SK-N-MC (cell line): Measurements from ENCODE around the gene ESPN.
"Not testable (repeated sequence)": the region's sequence is repeated elsewhere in the genome, so short reads cannot be mapped to it uniquely, and the experiment has no call there.

Experiments
- DNase-seq: peaks from one replicate; pipeline ENCODE4 v3.0.0-alpha.2; 2011; ENCODE audit warnings: low read depth, low spot score
- H3K27ac ChIP-seq: fragments of 200-600 bp; sonication (generic); 2 replicates; pipeline ENCODE4 v1.5.1; 2016; ENCODE audit warnings: mixed run types
- H3K36me3 ChIP-seq: fragments of 200-600 bp; sonication (generic); 2 replicates; pipeline ENCODE4 v1.6.1; 2017; ENCODE audit warnings: antibody characterized with exemption, low read length, mixed read lengths; ENCODE audit not compliant: insufficient read depth
- H3K4me3 ChIP-seq: fragments of 200-600 bp; sonication (generic); 2 replicates; pipeline ENCODE4 v1.5.1; 2016
- H3K9ac ChIP-seq: fragments of 200-600 bp; sonication (generic); 2 replicates; pipeline ENCODE4 v1.8.0; 2017; ENCODE audit warnings: mixed run types, mixed read lengths; ENCODE audit not compliant: insufficient read length
- H3K9me3 ChIP-seq: fragments of 200-600 bp; sonication (generic); 2 replicates; pipeline ENCODE4 v1.6.1; 2017; ENCODE audit warnings: low read depth, mild to moderate bottlenecking, antibody characterized with exemption, low read length, moderate library complexity, mixed read lengths
- EZH2 ChIP-seq: fragments of 200-600 bp; sonication (generic); IDR thresholded peaks from one replicate; pipeline ENCODE4 v1.6.1; 2017; ENCODE audit warnings: antibody characterized with exemption
- FOXP2 ChIP-seq: optimal IDR thresholded peaks from 2 replicates; pipeline ENCODE3; 2011; ENCODE audit warnings: mild to moderate bottlenecking, moderate library complexity; ENCODE audit not compliant: insufficient read depth; ENCODE audit errors: extremely low read length, control extremely low read depth
- POLR2AphosphoS5 ChIP-seq: IDR thresholded peaks from 2 replicates; pipeline ENCODE4 v1.6.1; 2012; ENCODE audit warnings: mild to moderate bottlenecking, low read depth, low read length, borderline replicate concordance

ESPN gene

DNA sequence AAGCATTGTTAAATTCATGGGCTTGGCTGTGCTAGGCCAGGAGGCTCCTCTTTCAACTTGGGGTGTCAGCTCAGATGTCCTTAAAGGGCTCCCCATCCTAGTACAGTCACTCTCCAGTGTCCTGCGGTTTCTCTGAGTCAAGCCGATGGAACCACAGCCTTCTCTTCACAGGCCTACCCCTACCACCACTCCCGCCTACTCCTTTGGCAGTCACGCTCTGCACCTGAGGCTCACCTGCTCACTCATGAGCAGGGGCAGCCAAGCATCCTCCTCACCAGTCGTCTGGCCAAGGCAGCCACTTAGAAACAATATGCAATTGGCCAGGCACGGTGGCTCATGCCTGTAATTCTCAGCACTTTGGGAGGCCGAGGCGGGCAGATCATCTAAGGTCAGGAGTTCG, 34.6 kb upstream of the ESPN start:
- Histone ChIP-seq H3K9me3 (no peaks in the 10 kb centered on the region), H3K4me3 (no peak overlapping the region), H3K9ac (no peak overlapping the region), H3K27ac (no peak overlapping the region), H3K36me3 (no peaks in the 10 kb centered on the region)
- no peak for DNase-seq
- TF ChIP-seq POLR2AphosphoS5, result no peak
- no peak for TF ChIP-seq EZH2
- no peak for TF ChIP-seq FOXP2

DNA sequence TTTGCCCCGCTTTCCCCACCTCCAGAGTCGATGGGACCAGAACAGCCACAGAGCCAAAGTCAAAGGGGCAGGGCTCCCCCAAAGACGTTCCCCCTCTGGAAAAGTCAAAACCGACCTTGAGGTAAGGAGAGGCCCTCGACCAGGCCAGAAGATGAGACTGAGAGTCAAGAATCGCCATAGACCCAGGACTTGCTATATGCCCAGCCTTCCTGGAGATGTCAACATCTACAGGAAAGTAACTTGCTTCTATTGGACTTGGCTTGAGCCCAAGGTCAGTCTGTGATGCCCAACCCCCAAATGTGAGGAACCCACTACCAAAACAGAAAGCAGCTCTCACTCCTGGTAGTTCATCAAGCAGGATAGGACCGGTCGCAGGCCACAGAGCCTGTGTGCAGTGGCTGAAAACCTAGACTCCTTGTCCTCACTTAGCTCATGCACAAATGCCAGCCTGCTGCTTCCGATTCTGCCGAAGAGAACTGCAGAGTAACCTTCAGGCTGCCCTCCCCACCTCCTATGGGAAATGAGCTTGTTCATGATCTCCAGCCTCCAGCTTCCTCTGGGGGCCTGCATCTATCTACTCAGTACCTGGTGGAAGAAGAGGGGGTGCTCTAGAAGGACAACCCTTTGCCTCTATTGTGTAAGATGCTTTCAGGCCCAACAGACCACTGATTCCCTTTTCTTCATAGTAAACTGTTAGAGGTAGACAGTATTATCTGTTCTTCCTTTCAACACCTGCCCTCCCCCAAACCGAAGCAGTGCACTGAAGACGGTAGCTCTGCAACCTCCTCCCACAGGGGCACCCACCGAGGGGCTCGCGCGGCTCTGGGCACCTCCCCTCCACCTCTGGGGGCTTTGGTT, 32.4 kb upstream of the ESPN start:
- peak overlapping the region; percentile 79 for H3K9ac ChIP-seq
- no peaks in the 10 kb centered on the region for H3K36me3 ChIP-seq
- no peaks in the 10 kb centered on the region for H3K9me3 ChIP-seq
- no peak for DNase-seq
- peak overlapping the region; percentile 88 for H3K4me3 ChIP-seq
- no peak overlapping the region for H3K27ac ChIP-seq
- TF ChIP-seq POLR2AphosphoS5, result no peak
- TF ChIP-seq EZH2, result no peak
- no peak for TF ChIP-seq FOXP2

DNA sequence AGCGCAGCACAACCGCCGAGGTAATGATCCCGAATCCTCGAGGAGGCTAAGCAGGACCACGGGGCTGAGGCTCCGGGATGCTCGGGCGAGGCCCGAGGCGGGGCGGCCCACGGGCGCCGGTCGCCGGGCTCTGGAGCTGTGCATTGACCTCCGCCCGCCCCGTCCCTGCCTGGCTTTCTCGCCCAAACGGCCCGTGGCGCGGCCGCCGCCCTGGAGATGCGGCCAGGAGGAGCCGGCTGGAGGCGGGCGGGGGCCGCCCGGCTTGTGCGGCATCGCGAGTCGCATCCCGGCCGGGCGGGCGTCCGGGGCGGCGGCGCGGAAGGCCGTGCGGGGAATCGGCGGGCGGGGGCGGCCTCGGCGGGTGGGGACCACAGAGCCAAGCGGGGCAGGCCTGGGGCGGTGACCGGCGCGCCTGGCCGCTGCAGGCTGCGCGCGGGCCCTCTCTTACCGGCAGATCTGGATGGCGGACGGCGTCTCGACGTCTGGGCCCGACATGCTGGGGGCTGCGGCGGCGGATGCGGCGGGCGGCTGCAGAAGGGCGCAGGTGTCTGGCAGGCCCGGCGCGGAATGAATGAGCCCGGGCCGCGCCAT, 31.7 kb upstream of the ESPN start:
- Histone ChIP-seq H3K27ac (no peak overlapping the region), H3K4me3 (peak overlapping the region; percentile 88), H3K36me3 (no peaks in the 10 kb centered on the region), H3K9ac (peak overlapping the region; percentile 79), H3K9me3 (no peaks in the 10 kb centered on the region)
- DNase-seq, result no peak
- TF ChIP-seq POLR2AphosphoS5, result peak; percentile 53; the same call in 1 of the 2 replicates
- TF ChIP-seq EZH2, result no peak

DNA sequence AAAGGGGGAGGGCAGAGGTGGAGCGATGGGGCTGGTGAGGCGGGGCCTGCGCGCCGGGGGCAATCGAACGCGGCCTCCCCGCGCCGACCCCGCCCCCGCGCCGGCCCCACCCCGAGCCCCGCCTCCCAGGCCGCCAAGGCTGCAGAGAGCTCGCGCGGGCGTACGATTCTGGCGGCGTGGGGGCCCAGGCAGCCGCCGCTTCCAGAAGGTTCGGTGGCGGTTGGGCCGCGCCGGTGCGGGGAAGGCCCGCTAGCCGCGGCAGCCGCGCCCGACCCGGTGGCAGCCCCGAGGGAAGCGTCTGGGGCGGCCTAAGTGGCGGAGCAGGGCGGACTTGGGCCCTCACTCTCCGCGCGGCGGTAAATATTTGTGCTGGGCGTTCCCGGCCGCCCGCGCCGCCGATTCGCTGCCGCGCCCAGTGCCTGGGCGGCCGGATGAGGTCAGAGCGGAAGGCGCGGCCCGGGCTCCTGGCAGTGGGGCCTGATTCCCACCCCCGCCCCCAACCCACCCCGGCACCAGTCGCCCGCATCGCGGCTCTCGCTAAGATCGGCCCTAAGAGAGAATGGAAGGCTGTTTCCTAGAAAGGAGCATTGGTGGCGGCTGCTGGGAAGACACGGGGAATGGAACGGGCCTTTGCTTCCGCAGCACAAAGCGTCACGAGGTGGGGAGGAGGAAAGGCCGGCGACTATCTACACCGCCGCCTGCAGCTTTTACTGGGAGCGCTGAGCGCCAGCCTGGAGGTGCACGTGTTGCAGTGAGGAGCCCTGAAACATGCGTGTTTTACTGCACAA, 31.0 kb upstream of the ESPN start, which contains the start of gene ACOT7:
ACOT7 (minus strand) TSS at position 368 of the 788 bp plus-strand sequence. CDS start 368 bp downstream, outside the sequence.
- no peak for DNase-seq
- Histone ChIP-seq H3K9ac (peak within 1 kb of the TSS; percentile 79), H3K36me3 (no peaks in the 10 kb centered on the region), H3K27ac (peak within 1 kb of the TSS; percentile 74; the same call in 1 of the 2 replicates), H3K4me3 (peak within 1 kb of the TSS; percentile 88), H3K9me3 (no peaks in the 10 kb centered on the region)
- peak; percentile 57; the same call in 1 of the 2 replicates for TF ChIP-seq POLR2AphosphoS5
- TF ChIP-seq EZH2, result no peak
- TF ChIP-seq FOXP2, result no peak

DNA sequence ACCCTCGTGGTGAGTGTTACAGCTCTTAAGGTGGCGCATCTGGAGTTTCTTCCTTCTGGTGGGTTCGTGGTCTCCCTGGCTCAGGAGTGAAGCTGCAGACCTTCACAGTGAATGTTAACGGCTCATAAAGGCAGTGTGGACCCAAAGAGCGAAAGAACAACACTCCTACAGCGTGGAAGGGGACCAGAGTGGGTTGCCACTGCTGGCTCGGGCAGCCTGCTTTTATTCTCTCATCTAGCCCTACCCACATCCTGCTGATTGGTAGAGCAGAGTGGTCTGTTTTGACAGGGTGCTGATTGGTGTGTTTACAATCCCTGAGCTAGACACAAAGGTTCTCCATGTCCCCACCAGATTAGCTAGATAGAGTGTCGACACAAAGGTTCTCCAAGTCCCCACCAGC, 29.4 kb upstream of the ESPN start:
- not testable (repeated sequence) for H3K4me3 ChIP-seq, DNase-seq, H3K9ac ChIP-seq, H3K9me3 ChIP-seq, H3K36me3 ChIP-seq, H3K27ac ChIP-seq

DNA sequence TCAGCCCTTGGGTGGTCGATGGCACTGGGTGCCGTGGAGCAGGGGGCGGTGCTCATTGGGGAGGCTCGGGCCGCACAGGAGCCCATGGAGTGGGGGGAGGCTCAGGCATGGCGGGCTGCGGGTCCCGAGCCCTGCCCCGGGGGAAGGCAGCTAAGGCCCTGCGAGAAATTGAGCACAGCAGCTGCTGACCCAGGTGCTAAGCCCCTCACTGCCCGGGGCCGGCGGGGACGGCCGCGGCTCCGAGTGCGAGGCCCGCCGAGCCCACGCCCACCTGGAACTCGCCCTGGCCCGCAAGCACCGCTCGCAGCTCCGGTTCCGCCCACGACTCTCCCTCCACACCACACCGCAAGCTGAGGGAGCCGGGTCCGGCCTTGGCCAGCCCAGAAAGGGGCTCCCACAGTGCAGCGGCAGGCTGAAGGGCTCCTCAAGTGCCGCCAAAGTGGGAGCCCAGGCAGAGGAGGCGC, 28.8 kb upstream of the ESPN start:
- H3K36me3 ChIP-seq, H3K9me3 ChIP-seq, H3K4me3 ChIP-seq, H3K27ac ChIP-seq, DNase-seq, H3K9ac ChIP-seq: not testable (repeated sequence)

DNA sequence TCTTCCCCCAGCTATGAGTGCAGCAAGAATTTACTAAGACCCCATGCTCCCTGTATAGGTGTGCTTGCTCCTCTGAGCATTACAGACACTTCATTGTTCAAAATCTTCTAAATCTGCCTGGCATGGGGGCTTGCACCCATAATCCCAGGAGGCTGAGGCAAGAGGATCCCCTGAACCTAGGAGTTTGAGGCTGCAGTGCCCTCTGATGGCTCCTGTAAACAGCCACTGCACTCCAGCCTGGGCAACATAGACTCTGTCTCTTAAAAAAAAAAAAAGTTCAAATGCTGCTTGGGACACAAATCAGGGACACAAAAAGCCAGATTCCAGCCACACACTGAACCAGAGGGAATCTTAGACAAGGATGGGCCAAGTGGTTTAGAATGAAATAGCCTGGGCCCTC, 27.6 kb upstream of the ESPN start:
- no peak for DNase-seq
- H3K9ac ChIP-seq, result no peak overlapping the region
- no peak for TF ChIP-seq FOXP2
- H3K27ac ChIP-seq, result no peak overlapping the region
- no peaks in the 10 kb centered on the region for H3K36me3 ChIP-seq
- H3K9me3 ChIP-seq, result no peaks in the 10 kb centered on the region
- H3K4me3 ChIP-seq, result no peak overlapping the region

DNA sequence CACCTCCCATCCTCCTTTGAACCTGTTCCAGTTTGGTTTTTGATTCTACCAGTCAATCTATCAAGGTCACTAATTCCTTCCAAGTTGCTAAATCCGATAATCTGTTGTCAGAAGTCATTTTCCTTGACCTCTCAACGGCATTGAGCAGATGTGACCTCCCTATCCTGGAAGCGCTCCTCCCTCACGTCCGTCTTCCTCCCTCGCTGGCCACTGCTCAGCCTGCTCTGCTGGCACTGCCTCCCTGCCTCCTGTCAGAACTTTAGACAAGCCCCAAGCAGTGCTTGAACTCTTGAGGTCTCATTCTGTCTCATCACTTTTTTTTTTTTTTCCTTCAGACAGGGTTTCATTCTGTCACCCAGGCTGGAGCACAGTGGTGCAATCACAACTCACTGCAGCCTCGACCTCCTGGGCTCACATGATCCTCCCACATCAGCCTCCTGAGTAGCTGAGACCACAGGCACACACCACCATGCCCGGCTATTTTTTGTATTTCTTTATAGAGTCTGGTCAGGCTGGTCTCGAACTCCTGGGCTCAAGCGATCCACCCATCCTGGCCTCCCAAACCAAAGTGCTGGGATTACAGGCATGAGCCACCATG, 26.6 kb upstream of the ESPN start:
- H3K9me3 ChIP-seq, result no peaks in the 10 kb centered on the region
- H3K4me3 ChIP-seq, result no peak overlapping the region
- TF ChIP-seq FOXP2 (no peak), POLR2AphosphoS5 (no peak), EZH2 (no peak)
- no peaks in the 10 kb centered on the region for H3K36me3 ChIP-seq
- H3K27ac ChIP-seq, result no peak overlapping the region
- no peak for DNase-seq
- H3K9ac ChIP-seq, result no peak overlapping the region
